Gastrocnemius medialis (tissue), 4 donors: Measurements from ENCODE around the gene GOLGA1. TPM values are rescaled to one million over a fixed set of nuclear protein-coding genes. Genes with fewer than 3 reads are reported as not detected.

Source experiments
- ATAC-seq, 2 donors: fragments of 150-250 bp; one replicate each; pipeline ENCODE4 v1.9.1; 2016
- DNase-seq, 2 donors: peaks; one replicate each; pipeline ENCODE4 v3.0.0-alpha.2; 2019
- H3K27ac ChIP-seq, 4 donors: fragments of 200-600 bp; sonication (generic); 1 replicate in 1 of 4; 2 replicates in 3 of 4; pipeline ENCODE4 v1.5.1; 2016 to 2018; ENCODE audit warnings: mild to moderate bottlenecking in 2 of 4, moderate library complexity in 1 of 4
- H3K27me3 ChIP-seq, 3 donors: fragments of 200-600 bp; sonication (generic) in 2 of 3; 1 replicate in 1 of 3; 2 replicates in 2 of 3; pipeline versions ENCODE4 v1.5.1 to v1.6.0; 2016 to 2019; ENCODE audit warnings: mild to moderate bottlenecking in 1 of 3, moderate library complexity in 1 of 3
- H3K36me3 ChIP-seq, 2 donors: fragments of 200-600 bp; sonication (generic) in 1 of 2; one replicate each; pipeline ENCODE4 v1.5.1; 2017 to 2018
- H3K4me1 ChIP-seq, 2 donors: fragments of 200-600 bp; sonication (generic) in 1 of 2; one replicate each; pipeline ENCODE4 v1.5.1; 2016 to 2017; ENCODE audit warnings: mild to moderate bottlenecking in 2 of 2
- H3K4me3 ChIP-seq, 4 donors: fragments of 200-600 bp; sonication (generic) in 3 of 4; 1 replicate in 1 of 4; 2 replicates in 3 of 4; pipeline ENCODE4 v1.5.1; 2016 to 2019; ENCODE audit warnings: mild to moderate bottlenecking in 2 of 4
- H3K9me3 ChIP-seq, 3 donors: fragments of 200-600 bp; sonication (generic) in 2 of 3; 1 replicate in 1 of 3; 2 replicates in 2 of 3; pipeline ENCODE4 v1.5.1; 2016 to 2019
- POLR2A ChIP-seq, 2 donors: fragments of 450-650 bp; IDR thresholded peaks; one replicate each; pipeline ENCODE4 v1.6.1; 2017; ENCODE audit warnings: antibody characterized with exemption in 2 of 2, mild to moderate bottlenecking in 2 of 2, moderate library complexity in 2 of 2
- in situ Hi-C, 4 donors: fragments of 200-750 bp; cut with MboI; loops; one replicate each; pipeline versions ENCODE4 v1.15.0 to v1.8.0; 2017; ENCODE audit warnings: low sequenced_read_pairs in 4 of 4
- intact Hi-C: fragments of 100-400 bp; cut with DNase I; formaldehyde crosslinking; loops from one replicate; pipeline ENCODE4 v1.15.1; 2023; ENCODE audit warnings: low total_unique reads
- total RNA-seq, 4 donors: library from RNA; depleted of rRNA; stranded (reverse); fragments of >200 nt; gene quantifications; one replicate each; pipeline versions ENCODE4 v1.1.0 to v1.2.3, GENCODE V29; 2016
- TF ChIP-seq, protein P1 (sequence below), 5 experiments: fragments of 450-650 bp in 3 of 5; fragments of 200-600 bp in 2 of 5; sonication (generic) in 2 of 5; IDR thresholded peaks in 4 of 5; conservative IDR thresholded peaks in 1 of 5; 1 replicate in 4 of 5; 2 replicates in 1 of 5; pipeline ENCODE4 v1.5.1; 2016 to 2019; ENCODE audit warnings: antibody characterized with exemption in 5 of 5, mild to moderate bottlenecking in 3 of 5, moderate library complexity in 3 of 5

Gene GOLGA1
- total RNA-seq, 4 donors from 2014 or later: 12.2 to 20.5 (median 18.6) TPM

DNA sequence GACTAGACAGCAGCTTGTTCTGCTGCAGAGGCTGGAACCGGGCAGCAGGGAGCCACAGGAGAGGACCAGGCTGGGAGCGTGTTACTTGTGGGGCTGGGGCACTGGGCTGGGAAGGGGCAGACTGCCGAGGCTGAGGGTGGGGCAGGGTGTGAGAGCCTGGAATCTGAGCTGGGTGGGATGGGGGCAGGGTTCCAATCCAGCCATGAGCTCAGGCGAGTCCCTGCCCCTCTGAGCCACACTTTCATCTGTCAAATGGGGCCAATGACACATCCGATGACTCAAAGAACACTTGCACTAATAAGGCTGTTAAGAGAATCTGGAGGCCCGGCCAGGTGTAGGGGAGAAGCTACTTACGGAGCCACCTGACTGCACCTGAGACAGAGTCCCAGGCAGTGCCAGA lies 106.3 kb downstream of the GOLGA1 start:
- H3K36me3 ChIP-seq: no peaks in the 10 kb centered on the region
- no peak for DNase-seq

DNA sequence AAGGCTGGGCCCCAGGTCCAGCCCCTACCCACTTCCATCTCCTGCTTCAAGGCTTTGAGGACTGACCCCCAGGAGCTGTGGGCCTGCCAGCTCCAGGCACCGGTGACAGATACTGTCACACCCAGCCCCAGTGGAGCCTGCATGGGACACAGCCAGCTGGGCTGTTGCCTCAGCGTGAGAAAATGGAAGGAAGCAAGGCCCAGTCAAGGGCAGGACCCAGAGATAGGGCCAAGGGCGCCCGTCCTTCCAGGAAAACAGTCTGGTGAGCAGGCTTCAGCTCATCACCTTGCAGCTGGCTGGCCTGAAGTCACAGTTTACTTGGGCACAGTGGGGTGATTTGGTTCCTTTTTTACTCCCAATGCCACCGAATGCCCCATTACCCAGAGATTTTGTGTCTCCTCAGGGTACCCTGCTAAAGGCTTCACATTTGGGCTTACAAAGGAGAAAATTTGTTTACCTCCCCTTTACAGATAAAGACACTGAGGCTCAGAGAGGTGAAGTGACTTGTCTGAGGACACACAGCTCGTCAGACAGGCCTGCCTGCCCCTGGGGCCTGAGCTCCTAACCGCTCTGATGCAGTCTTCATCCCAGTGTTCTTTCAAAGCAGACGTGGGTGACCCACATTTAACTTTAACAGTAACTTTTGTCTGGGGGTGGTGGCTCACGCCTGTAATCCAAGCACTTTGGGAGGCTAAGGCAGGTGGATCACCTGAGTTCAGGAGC lies 109.1 kb downstream of the GOLGA1 start:
- Histone ChIP-seq H3K36me3 (no peaks in the 10 kb centered on the region), H3K27ac (peak overlapping the region; percentile 63 to 74 (median 68)), H3K4me1 (peaks cover 39 to 40% of the 10 kb centered on the region in 2 donors), H3K4me3 (no peak overlapping the region), H3K9me3 (no peaks in the 10 kb centered on the region), H3K27me3 (no peaks in the 10 kb centered on the region)
- TF ChIP-seq, protein P1, sequence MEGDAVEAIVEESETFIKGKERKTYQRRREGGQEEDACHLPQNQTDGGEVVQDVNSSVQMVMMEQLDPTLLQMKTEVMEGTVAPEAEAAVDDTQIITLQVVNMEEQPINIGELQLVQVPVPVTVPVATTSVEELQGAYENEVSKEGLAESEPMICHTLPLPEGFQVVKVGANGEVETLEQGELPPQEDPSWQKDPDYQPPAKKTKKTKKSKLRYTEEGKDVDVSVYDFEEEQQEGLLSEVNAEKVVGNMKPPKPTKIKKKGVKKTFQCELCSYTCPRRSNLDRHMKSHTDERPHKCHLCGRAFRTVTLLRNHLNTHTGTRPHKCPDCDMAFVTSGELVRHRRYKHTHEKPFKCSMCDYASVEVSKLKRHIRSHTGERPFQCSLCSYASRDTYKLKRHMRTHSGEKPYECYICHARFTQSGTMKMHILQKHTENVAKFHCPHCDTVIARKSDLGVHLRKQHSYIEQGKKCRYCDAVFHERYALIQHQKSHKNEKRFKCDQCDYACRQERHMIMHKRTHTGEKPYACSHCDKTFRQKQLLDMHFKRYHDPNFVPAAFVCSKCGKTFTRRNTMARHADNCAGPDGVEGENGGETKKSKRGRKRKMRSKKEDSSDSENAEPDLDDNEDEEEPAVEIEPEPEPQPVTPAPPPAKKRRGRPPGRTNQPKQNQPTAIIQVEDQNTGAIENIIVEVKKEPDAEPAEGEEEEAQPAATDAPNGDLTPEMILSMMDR (IDR thresholded peaks at IDR 0.05 in 4 of 5, conservative IDR thresholded peaks at IDR 0.05 in 1 of 5): no peak
- no peak for TF ChIP-seq POLR2A (IDR thresholded peaks at IDR 0.05)
- in situ Hi-C loops (no loop called here), intact Hi-C loops (loop anchor here (2.0 kb wide), 1 partner anchor 37 kb away; no protein-coding TSS in a partner anchor)
- DNase-seq (peak; percentile 55 to 78), ATAC-seq (peak; percentile 83 to 89)

More for the DNA sequence above, 106.3 kb downstream of the GOLGA1 start:
- Histone ChIP-seq H3K4me1 (peaks cover 39 to 42% of the 10 kb centered on the region in 2 donors), H3K4me3 (no peak overlapping the region), H3K27me3 (no peaks in the 10 kb centered on the region), H3K27ac (peak overlapping the region; percentile 0 to 51 (median 42)), H3K9me3 (no peaks in the 10 kb centered on the region)
- in situ Hi-C loops: no loop called here
- TF ChIP-seq POLR2A (IDR thresholded peaks at IDR 0.05): no peak
- no peak for ATAC-seq
- intact Hi-C loops: no loop called here

DNA sequence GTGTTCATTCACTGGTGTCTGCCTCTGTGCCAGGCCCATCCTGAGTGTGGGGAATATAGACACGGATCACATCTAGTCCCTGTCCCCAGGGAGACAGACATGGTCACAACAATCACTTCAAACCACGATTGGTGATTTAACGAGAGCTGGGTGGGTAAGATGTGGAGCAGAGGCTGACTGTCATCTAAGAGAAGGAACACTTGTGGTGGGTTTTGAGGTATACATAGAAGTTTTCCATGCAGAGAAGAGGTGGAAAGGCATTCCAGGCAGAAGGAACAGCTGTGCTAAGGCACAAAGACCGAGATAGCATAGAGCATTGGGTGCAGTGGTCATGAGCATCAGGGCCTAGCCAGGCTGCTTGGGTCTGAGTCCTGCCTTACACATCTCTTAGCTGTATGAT lies 110.3 kb downstream of the GOLGA1 start:
- ATAC-seq (no peak), DNase-seq (no peak)
- in situ Hi-C loops: no loop called here
- Histone ChIP-seq H3K27me3 (no peaks in the 10 kb centered on the region), H3K27ac (no peak overlapping the region), H3K36me3 (no peaks in the 10 kb centered on the region), H3K4me1 (peaks cover 34 to 35% of the 10 kb centered on the region in 2 donors), H3K9me3 (no peaks in the 10 kb centered on the region), H3K4me3 (no peak overlapping the region)
- TF ChIP-seq POLR2A (IDR thresholded peaks at IDR 0.05): no peak
- TF ChIP-seq, protein P1 (IDR thresholded peaks at IDR 0.05 in 4 of 5, conservative IDR thresholded peaks at IDR 0.05 in 1 of 5): no peak
- intact Hi-C loops: loop anchor here (2.0 kb wide), 1 partner anchor 36 kb away; no protein-coding TSS in a partner anchor

DNA sequence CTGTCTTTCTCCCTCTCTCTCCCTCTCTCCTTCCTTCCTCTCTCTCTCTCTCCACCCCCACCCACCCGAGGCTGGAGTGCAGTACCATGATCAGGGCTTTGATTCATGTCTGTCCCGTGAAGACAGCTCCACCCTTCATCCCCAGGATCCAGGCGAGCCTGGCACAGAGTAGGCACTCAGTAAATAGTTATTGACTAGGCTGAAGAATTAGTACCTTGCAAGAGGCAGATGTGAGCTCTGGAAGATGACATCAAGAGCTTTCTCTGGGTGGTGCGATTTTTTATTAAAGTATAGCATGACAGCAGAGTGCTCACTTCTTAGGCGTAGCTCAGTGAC lies 111.6 kb downstream of the GOLGA1 start:
- H3K4me3 ChIP-seq: no peak overlapping the region
- ATAC-seq (no peak), DNase-seq (no peak)
- H3K27ac ChIP-seq: no peak overlapping the region
- no peaks in the 10 kb centered on the region for H3K9me3 ChIP-seq
- TF ChIP-seq, protein P1 (IDR thresholded peaks at IDR 0.05 in 4 of 5, conservative IDR thresholded peaks at IDR 0.05 in 1 of 5): no peak
- no peak for TF ChIP-seq POLR2A (IDR thresholded peaks at IDR 0.05)
- H3K27me3 ChIP-seq: no peaks in the 10 kb centered on the region
- H3K4me1 ChIP-seq: peaks cover 21 to 22% of the 10 kb centered on the region in 2 donors
- in situ Hi-C loops: no loop called here
- no peaks in the 10 kb centered on the region for H3K36me3 ChIP-seq
- intact Hi-C loops: no loop called here

GRCh38 chr9:124828489-124829333 lies 112.2 kb downstream of the GOLGA1 start:
- Histone ChIP-seq H3K27me3 (no peaks in the 10 kb centered on the region), H3K9me3 (no peaks in the 10 kb centered on the region), H3K36me3 (no peaks in the 10 kb centered on the region), H3K4me1 (peaks cover 20 to 21% of the 10 kb centered on the region in 2 donors), H3K4me3 (no peak overlapping the region), H3K27ac (no peak overlapping the region)
- no peak for TF ChIP-seq POLR2A (IDR thresholded peaks at IDR 0.05)
- TF ChIP-seq, protein P1 (IDR thresholded peaks at IDR 0.05 in 4 of 5, conservative IDR thresholded peaks at IDR 0.05 in 1 of 5): no peak
- no peak for ATAC-seq
- intact Hi-C loops: no loop called here
- no peak for DNase-seq
- in situ Hi-C loops: no loop called here
